ENCODE measurements around the gene YARS1.
A peak's percentile ranks its signal among the peaks of the same experiment; 100 is the strongest.

The YARS1 gene

GRCh38 chr1:32775640-32776337, 41.4 kb downstream of the YARS1 start:
- no peak for DNase-seq

DNA sequence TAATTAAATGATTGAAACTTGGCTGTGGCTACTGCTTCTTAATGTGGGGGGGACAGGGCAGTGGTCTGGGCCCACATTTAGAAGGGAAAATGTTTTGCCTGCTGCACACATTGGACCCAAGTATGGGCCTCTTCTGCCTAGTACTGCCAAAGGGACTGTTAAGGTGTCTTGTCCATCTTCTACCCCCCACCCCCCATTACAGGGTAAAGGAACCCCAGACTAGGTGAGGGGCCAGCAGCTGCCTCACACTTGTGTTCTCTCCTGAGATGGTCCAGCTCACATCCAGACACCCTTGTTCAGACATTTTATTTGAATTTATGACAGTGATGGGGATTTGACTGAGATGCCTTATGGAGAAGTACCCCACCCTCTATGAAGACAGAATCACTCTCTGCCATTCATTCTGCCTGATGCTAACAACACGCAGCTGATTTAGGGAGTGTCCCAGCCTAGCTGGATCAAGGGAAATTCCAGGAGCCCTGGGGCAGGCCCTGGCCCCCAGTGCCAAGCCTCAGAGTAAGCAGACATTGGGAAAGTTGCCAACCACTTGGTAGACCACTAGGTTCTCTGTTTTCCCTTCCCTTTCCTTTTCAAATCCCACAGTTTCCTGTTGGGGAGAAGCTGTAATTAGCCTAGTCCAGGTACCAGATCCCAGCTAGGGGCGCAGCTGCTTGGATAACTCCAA, 42.1 kb downstream of the YARS1 start:
- no peak for DNase-seq

DNA sequence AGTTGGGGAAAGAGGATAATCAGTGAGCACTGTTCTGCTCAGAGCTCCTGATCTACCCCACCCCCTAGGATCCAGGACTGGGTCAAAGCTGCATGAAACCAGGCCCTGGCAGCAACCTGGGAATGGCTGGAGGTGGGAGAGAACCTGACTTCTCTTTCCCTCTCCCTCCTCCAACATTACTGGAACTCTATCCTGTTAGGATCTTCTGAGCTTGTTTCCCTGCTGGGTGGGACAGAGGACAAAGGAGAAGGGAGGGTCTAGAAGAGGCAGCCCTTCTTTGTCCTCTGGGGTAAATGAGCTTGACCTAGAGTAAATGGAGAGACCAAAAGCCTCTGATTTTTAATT, 42.7 kb downstream of the YARS1 start:
- DNase-seq, result no peak

- no peak for DNase-seq
Measured at GRCh38 chr1:32773764-32774463, 43.2 kb downstream of the YARS1 start.

- peak; percentile 32 to 60 for DNase-seq
Measured at GRCh38 chr1:32773018-32773763, 44.0 kb downstream of the YARS1 start.

DNA sequence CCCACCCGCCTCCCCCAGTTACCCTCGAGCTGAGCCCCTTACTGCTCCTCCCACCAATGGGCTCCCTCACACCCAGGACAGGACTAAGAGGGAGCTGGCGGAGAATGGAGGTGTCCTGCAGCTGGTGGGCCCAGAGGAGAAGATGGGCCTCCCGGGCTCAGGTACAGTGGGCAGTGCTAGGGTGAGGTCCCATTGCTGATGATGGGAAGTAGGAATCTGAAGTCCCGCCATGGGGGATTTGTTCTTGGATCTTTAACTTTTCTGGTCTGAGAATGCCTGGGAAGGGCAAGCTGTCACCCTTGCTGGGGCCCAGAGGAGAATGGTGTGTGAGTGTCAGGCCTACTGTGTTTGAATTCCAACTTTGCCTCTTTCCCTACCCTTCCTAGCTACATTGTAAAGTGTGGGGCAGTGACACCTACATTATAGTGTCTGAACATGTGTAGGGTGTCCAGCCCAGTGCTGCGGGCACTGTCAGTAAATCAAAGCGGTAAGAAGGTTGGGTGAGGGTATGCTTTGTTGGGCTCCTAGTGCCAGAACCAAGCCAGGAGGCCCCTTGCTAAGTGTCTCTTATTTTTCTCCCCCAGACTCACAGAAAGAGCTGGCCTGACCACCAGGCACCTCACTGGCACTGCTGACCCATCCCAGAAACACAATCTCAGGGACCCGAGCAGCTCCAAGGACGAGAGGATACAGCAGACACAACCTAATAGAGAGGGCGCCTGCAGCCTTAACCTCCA, 44.7 kb downstream of the YARS1 start:
- no peak for DNase-seq

DNA sequence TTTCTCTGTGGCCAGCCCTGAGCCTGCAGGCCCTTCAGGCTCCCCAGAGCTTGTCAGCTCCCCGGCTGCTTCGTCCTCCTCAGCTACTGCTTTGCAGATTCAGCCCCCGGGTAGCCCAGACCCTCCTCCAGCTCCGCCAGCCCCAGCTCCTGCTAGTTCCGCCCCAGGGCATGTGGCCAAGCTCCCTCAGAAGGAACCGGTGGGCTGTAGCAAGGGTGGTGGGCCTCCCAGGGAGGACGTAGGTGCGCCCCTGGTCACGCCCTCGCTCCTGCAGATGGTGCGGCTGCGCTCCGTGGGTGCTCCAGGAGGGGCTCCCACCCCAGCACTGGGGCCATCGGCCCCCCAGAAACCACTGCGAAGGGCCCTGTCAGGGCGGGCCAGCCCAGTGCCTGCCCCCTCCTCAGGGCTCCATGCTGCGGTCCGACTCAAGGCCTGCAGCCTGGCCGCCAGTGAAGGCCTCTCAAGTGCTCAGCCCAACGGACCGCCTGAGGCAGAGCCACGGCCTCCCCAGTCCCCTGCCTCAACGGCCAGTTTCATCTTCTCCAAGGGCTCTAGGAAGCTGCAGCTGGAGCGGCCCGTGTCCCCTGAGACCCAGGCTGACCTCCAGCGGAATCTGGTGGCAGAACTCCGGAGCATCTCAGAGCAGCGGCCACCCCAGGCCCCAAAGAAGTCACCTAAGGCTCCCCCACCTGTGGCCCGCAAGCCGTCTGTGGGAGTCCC, 45.4 kb downstream of the YARS1 start:
- no peak for DNase-seq

DNA sequence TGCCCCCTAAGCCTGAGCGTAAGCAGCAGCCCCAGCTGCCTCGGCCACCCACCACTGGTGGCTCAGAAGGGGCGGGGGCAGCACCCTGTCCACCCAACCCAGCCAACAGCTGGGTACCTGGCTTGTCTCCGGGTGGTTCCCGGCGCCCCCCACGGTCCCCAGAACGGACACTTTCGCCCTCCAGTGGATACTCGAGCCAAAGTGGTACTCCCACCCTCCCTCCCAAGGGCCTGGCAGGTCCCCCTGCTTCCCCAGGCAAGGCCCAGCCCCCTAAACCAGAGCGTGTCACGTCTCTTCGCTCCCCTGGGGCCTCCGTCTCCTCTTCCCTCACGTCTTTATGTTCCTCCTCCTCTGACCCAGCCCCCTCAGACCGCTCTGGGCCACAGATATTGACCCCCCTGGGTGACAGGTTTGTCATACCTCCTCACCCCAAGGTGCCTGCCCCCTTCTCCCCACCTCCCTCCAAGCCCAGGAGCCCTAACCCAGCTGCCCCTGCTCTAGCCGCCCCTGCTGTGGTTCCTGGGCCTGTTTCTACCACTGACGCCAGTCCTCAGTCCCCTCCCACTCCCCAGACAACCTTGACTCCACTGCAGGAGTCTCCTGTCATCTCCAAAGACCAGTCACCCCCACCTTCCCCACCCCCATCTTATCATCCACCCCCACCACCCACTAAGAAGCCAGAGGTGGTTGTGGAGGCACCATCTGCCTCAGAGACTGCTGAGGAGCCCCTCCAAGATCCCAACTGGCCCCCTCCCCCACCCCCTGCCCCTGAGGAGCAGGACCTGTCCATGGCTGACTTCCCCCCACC, 46.2 kb downstream of the YARS1 start:
- no peak for DNase-seq

DNA sequence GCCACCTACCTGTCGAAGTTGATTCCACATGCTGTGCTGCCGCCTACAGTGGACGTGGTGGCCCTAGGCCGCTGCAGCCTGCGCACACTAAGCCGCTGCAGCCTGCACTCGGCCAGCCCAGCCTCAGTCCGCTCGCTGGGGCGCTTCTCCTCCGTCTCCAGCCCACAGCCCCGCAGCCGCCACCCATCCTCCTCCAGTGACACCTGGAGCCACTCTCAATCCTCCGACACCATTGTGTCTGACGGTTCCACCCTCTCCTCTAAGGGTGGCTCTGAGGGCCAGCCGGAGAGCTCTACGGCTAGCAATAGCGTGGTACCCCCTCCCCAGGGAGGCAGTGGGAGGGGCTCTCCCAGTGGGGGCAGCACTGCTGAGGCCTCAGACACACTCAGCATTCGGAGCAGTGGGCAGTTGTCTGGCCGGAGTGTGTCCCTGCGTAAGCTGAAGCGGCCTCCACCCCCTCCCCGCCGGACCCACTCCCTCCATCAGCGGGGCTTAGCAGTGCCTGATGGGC, 46.9 kb downstream of the YARS1 start:
- DNase-seq, result no peak

- DNase-seq, result no peak
Measured at GRCh38 chr1:32769524-32770220, 47.5 kb downstream of the YARS1 start.

DNA sequence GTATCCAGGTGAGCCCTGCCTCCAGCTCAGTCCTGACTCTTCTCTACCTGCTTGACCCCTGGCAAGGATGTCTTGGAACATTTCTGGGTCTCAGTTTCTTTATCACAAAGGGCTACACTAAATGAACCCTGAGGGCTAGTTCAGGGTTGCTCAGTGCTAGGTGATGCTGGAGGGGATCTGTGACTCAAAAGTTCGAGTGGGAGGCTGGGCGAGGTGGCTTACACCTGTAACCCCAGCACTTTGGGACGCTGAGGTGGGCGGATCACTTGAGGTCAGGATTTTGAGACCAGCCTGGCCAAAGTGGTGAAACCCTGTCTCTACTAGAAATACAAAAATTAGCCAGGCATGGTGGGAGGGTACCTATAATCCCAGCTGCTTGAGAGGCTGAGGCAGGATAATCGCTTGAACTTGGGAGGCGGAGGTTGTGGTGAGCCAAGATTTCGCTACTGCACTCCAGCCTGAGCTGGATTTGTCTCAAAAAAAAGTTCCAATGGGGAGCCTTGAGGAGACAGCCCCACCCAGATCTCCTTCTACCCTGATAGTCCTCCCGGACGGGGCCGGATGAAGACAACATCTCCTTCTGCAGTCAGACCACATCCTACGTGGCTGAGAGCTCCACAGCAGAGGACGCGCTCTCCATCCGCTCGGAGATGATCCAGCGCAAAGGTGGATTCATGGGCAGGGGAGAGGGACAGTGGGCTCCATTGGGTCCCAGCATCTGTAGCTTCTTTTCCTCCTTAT, 48.9 kb downstream of the YARS1 start:
- DNase-seq, result no peak

DNA sequence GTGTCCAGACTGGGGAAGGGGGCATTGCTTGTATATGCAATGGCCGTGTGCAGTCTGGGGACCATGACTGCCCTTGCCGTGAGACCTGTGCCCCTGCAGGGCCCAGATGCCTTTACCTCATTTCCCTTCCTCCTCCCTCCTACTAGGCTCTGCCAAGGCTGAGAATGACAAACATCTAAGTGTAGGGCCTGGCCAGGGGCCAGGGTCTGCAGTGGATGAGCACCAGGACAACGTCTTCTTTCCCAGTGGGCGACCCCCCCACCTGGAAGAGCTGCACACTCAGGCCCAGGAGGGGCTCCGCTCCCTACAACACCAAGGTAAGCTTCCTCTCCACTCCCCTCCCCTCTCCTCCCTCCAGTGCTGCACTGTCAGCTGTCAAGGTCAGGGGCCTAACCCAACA, 49.5 kb downstream of the YARS1 start:
- DNase-seq, result no peak

- DNase-seq, result no peak
Measured at GRCh38 chr1:32767156-32767555, 50.0 kb downstream of the YARS1 start.

DNA sequence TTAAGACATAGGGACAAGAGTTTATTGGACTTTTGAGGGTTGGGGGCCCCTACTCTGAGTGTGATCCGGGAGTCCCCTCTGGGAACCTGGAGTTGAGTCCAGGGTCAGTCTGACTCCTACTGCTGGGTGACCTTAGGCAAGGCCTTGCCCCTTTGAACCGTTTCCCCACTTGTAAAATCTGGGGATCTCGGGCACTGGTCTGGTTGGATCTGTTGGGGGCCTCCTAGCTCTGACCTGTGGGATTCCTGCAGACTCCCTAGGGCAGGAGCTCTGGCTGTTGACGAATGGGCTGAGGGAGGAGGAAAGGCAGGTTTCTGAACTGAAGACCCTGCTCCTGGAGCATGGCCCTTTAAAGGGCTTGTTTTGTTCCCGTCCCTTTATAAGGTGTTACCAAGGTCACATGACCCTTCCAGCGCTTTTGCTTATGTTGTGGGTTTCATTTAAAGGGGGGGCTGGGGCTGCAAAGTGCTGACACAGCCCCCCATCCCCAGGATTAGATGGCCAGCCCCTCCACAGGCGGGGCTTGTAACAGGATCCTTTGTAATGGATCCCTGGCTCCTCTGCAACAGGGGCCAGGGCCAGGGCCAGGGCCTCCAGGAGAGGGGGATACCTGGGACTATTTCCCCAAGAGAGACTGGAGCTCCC, 50.7 kb downstream of the YARS1 start:
- no peak for DNase-seq

- DNase-seq, result no peak
Measured at GRCh38 chr1:32765570-32766327, 51.4 kb downstream of the YARS1 start.

DNA sequence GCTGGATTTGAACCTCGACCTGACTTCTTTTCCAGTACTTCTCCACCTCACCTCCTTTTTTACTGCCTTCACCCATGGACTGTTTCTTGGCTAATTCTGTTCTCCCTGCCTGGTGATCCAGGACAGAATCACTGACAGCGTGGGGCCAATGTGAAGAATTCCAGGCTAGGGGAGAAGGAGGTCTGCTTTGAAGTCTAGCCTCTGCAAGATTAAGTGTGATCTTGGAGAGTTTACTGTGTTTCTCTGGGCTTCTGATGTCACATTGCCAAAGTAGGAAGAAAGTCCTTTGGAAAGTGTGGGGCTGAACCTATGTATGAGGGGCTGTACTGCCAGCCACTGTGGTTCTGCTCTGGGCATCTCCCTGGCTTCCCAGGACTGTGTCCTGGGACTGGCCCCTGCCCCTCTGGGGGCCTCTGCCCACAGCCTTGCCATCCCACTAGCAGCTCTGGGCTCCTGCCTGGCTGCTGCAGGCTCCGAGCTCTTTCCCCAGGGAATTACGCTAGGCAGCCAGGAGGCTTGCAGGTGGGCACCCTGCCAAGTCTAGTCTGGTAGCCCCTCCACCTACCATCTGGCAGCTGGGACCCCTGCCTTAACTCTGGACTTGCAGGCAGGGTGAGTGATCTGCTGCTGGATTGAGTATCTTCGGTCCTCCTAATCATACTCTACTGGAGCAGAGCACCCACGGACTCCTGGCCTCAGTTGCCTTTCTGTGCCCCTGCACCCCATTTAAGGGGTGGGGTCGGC, 52.2 kb downstream of the YARS1 start:
- DNase-seq, result no peak

DNA sequence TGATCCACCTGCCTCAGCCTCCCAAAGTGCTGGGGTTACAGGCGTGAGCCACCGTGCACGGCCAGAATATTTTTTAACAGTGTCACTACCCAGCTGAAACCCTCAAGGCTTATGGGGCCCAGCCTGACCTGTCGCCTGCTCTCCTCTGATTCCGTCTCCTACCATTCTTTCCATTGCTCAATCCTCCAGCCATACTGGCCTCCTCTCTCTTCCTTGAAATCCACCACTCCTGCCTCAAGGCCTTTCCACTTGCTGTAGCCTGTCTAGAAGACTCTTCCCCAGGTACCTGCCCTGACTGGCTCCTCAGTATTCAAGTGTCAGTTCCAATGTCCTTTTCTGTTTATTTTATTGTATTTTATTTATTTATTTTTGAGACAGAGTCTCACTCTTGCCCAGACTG, 53.9 kb downstream of the YARS1 start:
- no peak for DNase-seq

Data from hippocampal formation (tissue), 2 donors.